ENCODE data around the gene CCDC102B. TPM values are rescaled to one million over a fixed set of nuclear protein-coding genes. Genes with fewer than 3 reads are reported as not detected.

The CCDC102B gene
- total and polyA plus RNA-seq, 2 of the 8 experiments (the other 6 are each of a cell fraction or from before 2014, with no cell fraction given): 0.80 to 1.1 TPM

GRCh38 chr18:68837665-68838451, 40.0 kb downstream of the CCDC102B start (continued):
- TF ChIP-seq KDM4A (IDR thresholded peaks at IDR 0.05; ENCODE audit: low read depth, low read length, severe bottlenecking) (no peak), ZNF274 (IDR thresholded peaks at IDR 0.05; ENCODE audit: borderline replicate concordance, extremely low read depth, low read length) (no peak), EP300 (IDR thresholded peaks at IDR 0.05; ENCODE audit: borderline replicate concordance in 1 of 2, low read depth in 2 of 2, low read length in 2 of 2) (no peak), CHD7 (IDR thresholded peaks at IDR 0.05; ENCODE audit: insufficient replicate concordance, low read length) (no peak), YY1 (IDR thresholded peaks at IDR 0.05; ENCODE audit: low read depth, low read length) (no peak)
